SU-DHL-6 (cell line): ENCODE results near the gene ANXA2.
"Not testable (repeated sequence)": the region's sequence is repeated elsewhere in the genome, so short reads cannot be mapped to it uniquely, and the experiment has no call there.

ENCODE experiments used
- H2AFZ ChIP-seq: fragments of 200-600 bp; sonication (generic); 2 replicates; pipeline ENCODE4 v1.6.1; 2014; ENCODE audit warnings: low read depth, mild to moderate bottlenecking, moderate library complexity, mixed read lengths, antibody characterized with exemption, low read length; ENCODE audit not compliant: severe bottlenecking
- H3F3A ChIP-seq: fragments of 200-600 bp; shearing (Covaris generic); 2 replicates; pipeline ENCODE4 v1.6.0; 2016; ENCODE audit warnings: antibody characterized with exemption, mild to moderate bottlenecking; ENCODE audit not compliant: insufficient read depth
- H3K27ac ChIP-seq: fragments of 200-600 bp; sonication (generic); 2 replicates; pipeline ENCODE4 v1.5.1; 2016; ENCODE audit warnings: low read depth, mild to moderate bottlenecking, low read length, moderate library complexity, mixed read lengths
- H3K27me3 ChIP-seq: fragments of 200-600 bp; sonication (generic), shearing (Covaris generic); 2 replicates; pipeline ENCODE4 v1.6.0; 2014; ENCODE audit warnings: mild to moderate bottlenecking, low read length
- H3K36me3 ChIP-seq: fragments of 200-600 bp; sonication (generic); 2 replicates; pipeline ENCODE4 v1.6.1; 2014; ENCODE audit warnings: mild to moderate bottlenecking, low read length, mixed read lengths
- H3K4me2 ChIP-seq: fragments of 300-600, 200-600 bp; shearing (Covaris generic), sonication (generic); 2 replicates; pipeline ENCODE4 v1.6.0; 2014; ENCODE audit warnings: low read length, low read depth, mild to moderate bottlenecking; ENCODE audit not compliant: poor library complexity, severe bottlenecking
- H3K4me3 ChIP-seq: fragments of 200-600 bp; sonication (generic); 2 replicates; pipeline ENCODE4 v1.5.1; 2014; ENCODE audit warnings: antibody characterized with exemption, low read length, mild to moderate bottlenecking, mixed read lengths; ENCODE audit not compliant: insufficient read depth, poor library complexity, severe bottlenecking
- H3K79me2 ChIP-seq: fragments of 200-600 bp; sonication (generic); 2 replicates; pipeline ENCODE4 v1.6.1; 2014; ENCODE audit warnings: mild to moderate bottlenecking, low read length, moderate library complexity; ENCODE audit not compliant: insufficient read depth
- H3K9ac ChIP-seq: fragments of 200-600 bp; sonication (generic); 2 replicates; pipeline ENCODE4 v1.7.0; 2014; ENCODE audit warnings: mild to moderate bottlenecking, low read length
- H3K9me2 ChIP-seq: fragments of 200-600 bp; sonication (generic); replicated peaks from 2 replicates; pipeline ENCODE4 v1.6.1; 2014; ENCODE audit warnings: low read length; ENCODE audit not compliant: insufficient read depth
- H3K9me3 ChIP-seq: fragments of 200-600 bp; sonication (generic); 2 replicates; pipeline ENCODE4 v1.6.1; 2014; ENCODE audit warnings: low read length, mixed read lengths; ENCODE audit not compliant: insufficient read depth
- H4K20me1 ChIP-seq: fragments of 200-600 bp; sonication (generic); 2 replicates; pipeline ENCODE4 v1.6.1; 2014; ENCODE audit warnings: low read depth, mild to moderate bottlenecking, antibody characterized with exemption, low read length, moderate library complexity, mixed read lengths
- CTCF ChIP-seq: fragments of 200-600 bp; sonication (generic); IDR thresholded peaks from one replicate; pipeline ENCODE4 v1.5.1; 2017; ENCODE audit warnings: antibody characterized with exemption, mild to moderate bottlenecking, low read length, moderate library complexity; ENCODE audit not compliant: insufficient read depth, poor library complexity, severe bottlenecking
- EZH2phosphoT487 ChIP-seq: fragments of 200-600 bp; sonication (generic), shearing (Covaris generic); conservative IDR thresholded peaks from 2 replicates; pipeline ENCODE4 v1.6.1; 2018; ENCODE audit warnings: mild to moderate bottlenecking, antibody characterized with exemption, low read length, moderate library complexity, mixed read lengths

Gene ANXA2

GRCh38 chr15:60338810-60339209, 59.0 kb downstream of the ANXA2 start:
- Histone ChIP-seq H3K9me3 (no peaks in the 10 kb centered on the region), H2AFZ (no peak overlapping the region), H3K27me3 (no peaks in the 10 kb centered on the region), H3K9me2 (no peaks in the 10 kb centered on the region), H3K4me2 (no peak overlapping the region), H3K4me3 (no peak overlapping the region), H3K36me3 (no peaks in the 10 kb centered on the region), H3K9ac (no peak overlapping the region), H3F3A (no peaks in the 10 kb centered on the region), H4K20me1 (no peaks in the 10 kb centered on the region), H3K79me2 (no peaks in the 10 kb centered on the region), H3K27ac (no peak overlapping the region)
- TF ChIP-seq CTCF (no peak), EZH2phosphoT487 (no peak)

- H3K9ac ChIP-seq, result no peak overlapping the region
- H3K27me3 ChIP-seq, result no peaks in the 10 kb centered on the region
- H4K20me1 ChIP-seq, result no peaks in the 10 kb centered on the region
- no peaks in the 10 kb centered on the region for H3K9me3 ChIP-seq
- no peaks in the 10 kb centered on the region for H3K79me2 ChIP-seq
- no peaks in the 10 kb centered on the region for H3K9me2 ChIP-seq
- no peak overlapping the region for H3K27ac ChIP-seq
- no peak overlapping the region for H3K4me2 ChIP-seq
- no peaks in the 10 kb centered on the region for H3K36me3 ChIP-seq
- no peaks in the 10 kb centered on the region for H3F3A ChIP-seq
- H2AFZ ChIP-seq, result no peak overlapping the region
- TF ChIP-seq CTCF (no peak), EZH2phosphoT487 (no peak)
- H3K4me3 ChIP-seq, result no peak overlapping the region
Observed at GRCh38 chr15:60337076-60337475, 60.7 kb downstream of the ANXA2 start.

GRCh38 chr15:60335296-60335695, 62.5 kb downstream of the ANXA2 start:
- H3K9ac ChIP-seq, H3K79me2 ChIP-seq, H3K9me3 ChIP-seq, H3K9me2 ChIP-seq, H3K27ac ChIP-seq, H3K4me3 ChIP-seq, H3K27me3 ChIP-seq, H2AFZ ChIP-seq, H3K4me2 ChIP-seq, H3K36me3 ChIP-seq, H4K20me1 ChIP-seq, H3F3A ChIP-seq: not testable (repeated sequence)

GRCh38 chr15:60328852-60329443, 68.8 kb downstream of the ANXA2 start:
- Histone ChIP-seq H3F3A (no peaks in the 10 kb centered on the region), H3K27me3 (no peaks in the 10 kb centered on the region), H3K9ac (no peak overlapping the region), H3K79me2 (no peaks in the 10 kb centered on the region), H3K9me2 (no peaks in the 10 kb centered on the region), H3K4me2 (no peak overlapping the region), H2AFZ (no peak overlapping the region), H3K9me3 (no peaks in the 10 kb centered on the region), H3K4me3 (no peak overlapping the region), H4K20me1 (no peaks in the 10 kb centered on the region), H3K36me3 (no peaks in the 10 kb centered on the region), H3K27ac (no peak overlapping the region)
- TF ChIP-seq EZH2phosphoT487 (no peak), CTCF (peak; percentile 64)
